K562 (cell line): ENCODE data around the gene HAL. TPM values are rescaled to one million over a fixed set of nuclear protein-coding genes. Genes with fewer than 3 reads are reported as not detected.

Experiments used
- BDP1 ChIP-seq: IDR thresholded peaks from 3 replicates; pipeline ENCODE4 v1.6.1; 2011; ENCODE audit not compliant: insufficient read length, insufficient read depth
- FOXA1 ChIP-seq: fragments of 450-650 bp; IDR thresholded peaks from 2 replicates; pipeline ENCODE4 v1.6.1; 2016; ENCODE audit warnings: mild to moderate bottlenecking, borderline replicate concordance
- FOXM1 ChIP-seq, 2 experiments: fragments of 450-650 bp in 1 of 2; sonication (generic) in 1 of 2; formaldehyde crosslinking in 1 of 2; IDR thresholded peaks; 2 replicates each; pipeline versions ENCODE4 v1.6.1 to v1.9.0; 2017 to 2022; ENCODE audit warnings: low read depth in 2 of 2, mild to moderate bottlenecking in 2 of 2, missing genetic modification reagents in 1 of 2, moderate library complexity in 1 of 2
- HIVEP1 ChIP-seq: fragments of 250-450 bp; sonication (Bioruptor Pico); IDR thresholded peaks from 2 replicates; pipeline ENCODE4 v1.4.0; 2020; ENCODE audit warnings: mild to moderate bottlenecking
- MAFG ChIP-seq: fragments of 450-650 bp; conservative IDR thresholded peaks from 2 replicates; pipeline ENCODE4 v1.6.1; 2016; ENCODE audit warnings: missing genetic modification characterization, missing compliant biosample characterization
- MYC ChIP-seq, 2 experiments: fragments of 250-450 bp in 1 of 2; sonication (Bioruptor Pico) in 1 of 2; IDR thresholded peaks; 2 replicates each; pipeline versions ENCODE4 v1.5.1 to v1.6.1; 2012 to 2021; ENCODE audit warnings: low read depth in 2 of 2, borderline replicate concordance in 1 of 2, improper control_type of control experiment in 1 of 2, low read length in 1 of 2, mild to moderate bottlenecking in 1 of 2, moderate library complexity in 1 of 2
- MYNN ChIP-seq, 2 experiments: sonication (generic); formaldehyde crosslinking in 1 of 2; IDR thresholded peaks; 2 replicates each; pipeline versions ENCODE4 v1.5.0 to v1.6.1; 2016 to 2020; ENCODE audit warnings: antibody characterized with exemption in 1 of 2, missing genetic modification reagents in 1 of 2
- NONO ChIP-seq, 2 experiments: fragments of 200-400 bp in 1 of 2; fragments of 450-650 bp in 1 of 2; formaldehyde crosslinking in 1 of 2; IDR thresholded peaks; 2 replicates each; pipeline ENCODE4 v1.6.1; 2017; ENCODE audit warnings: low read depth in 2 of 2, mild to moderate bottlenecking in 2 of 2, moderate library complexity in 2 of 2, low read length in 1 of 2
- PHB ChIP-seq: fragments of 250-450 bp; sonication (Bioruptor Pico); IDR thresholded peaks from 2 replicates; pipeline ENCODE4 v1.5.0; 2021
- PHF21A ChIP-seq: fragments of 450-650 bp; IDR thresholded peaks from 2 replicates; pipeline ENCODE4 v1.6.1; 2017; ENCODE audit warnings: low read depth, borderline replicate concordance
- POLR2AphosphoS2 ChIP-seq: IDR thresholded peaks from 2 replicates; pipeline ENCODE4 v1.6.1; 2012; ENCODE audit warnings: low read length, improper control_type of control experiment
- PPARD ChIP-seq: fragments of 250-450 bp; sonication (Bioruptor Pico); IDR thresholded peaks from 2 replicates; pipeline ENCODE4 v1.8.0; 2022; ENCODE audit warnings: inconsistent platforms, mild to moderate bottlenecking, moderate library complexity
- PTTG1 ChIP-seq: fragments of 450-650 bp; IDR thresholded peaks from 2 replicates; pipeline ENCODE4 v1.6.1; 2016; ENCODE audit warnings: low read depth, mild to moderate bottlenecking, missing genetic modification characterization, missing compliant biosample characterization
- RBM34 ChIP-seq: fragments of 200-400 bp; formaldehyde crosslinking; IDR thresholded peaks from 2 replicates; pipeline ENCODE4 v1.6.1; 2018; ENCODE audit warnings: low read length, borderline replicate concordance; ENCODE audit not compliant: insufficient read depth
- RBM39 ChIP-seq: fragments of 200-400 bp; formaldehyde crosslinking; optimal IDR thresholded peaks from 2 replicates; pipeline ENCODE3; 2018; ENCODE audit warnings: low read depth, low read length
- SIX5 ChIP-seq, 2 experiments: IDR thresholded peaks; 2 replicates each; pipeline ENCODE4 v1.6.1; 2011; ENCODE audit warnings: low read length in 2 of 2, borderline replicate concordance in 1 of 2, low read depth in 1 of 2, mild to moderate bottlenecking in 1 of 2, moderate library complexity in 1 of 2; ENCODE audit not compliant: insufficient read depth in 1 of 2
- SNIP1 ChIP-seq: fragments of 450-650 bp; IDR thresholded peaks from 2 replicates; pipeline ENCODE4 v1.7.1; 2017; ENCODE audit warnings: low read depth, mild to moderate bottlenecking
- STAG1 ChIP-seq: sonication (generic); formaldehyde crosslinking; IDR thresholded peaks from 2 replicates; pipeline ENCODE4 v1.5.0; 2020; ENCODE audit warnings: missing genetic modification reagents, borderline replicate concordance
- TAF7 ChIP-seq: fragments of 450-650 bp; IDR thresholded peaks from 2 replicates; pipeline ENCODE4 v1.6.1; 2016; ENCODE audit warnings: missing genetic modification characterization, missing compliant biosample characterization
- TRIM24 ChIP-seq, 2 experiments: fragments of 450-650 bp; IDR thresholded peaks; 2 replicates each; pipeline ENCODE4 v1.6.1; 2016
- ZNF212 ChIP-seq: fragments of 450-650 bp; formaldehyde crosslinking; IDR thresholded peaks from 2 replicates; pipeline ENCODE4 v1.4.0; 2020; ENCODE audit warnings: mild to moderate bottlenecking
- ZNF41 ChIP-seq: fragments of 250-450 bp; sonication (Bioruptor Pico); conservative IDR thresholded peaks from 2 replicates; pipeline ENCODE4 v1.4.0; 2020; ENCODE audit warnings: mild to moderate bottlenecking
- ZNF589 ChIP-seq: fragments of 200-800 bp; sonication (Bioruptor generic); IDR thresholded peaks from 2 replicates; pipeline ENCODE4 v1.6.1; 2016; ENCODE audit warnings: low read depth, missing genetic modification characterization, missing compliant biosample characterization
- polyA plus RNA-seq, 8 experiments: library from polyadenylated mRNA; depleted of rRNA in 4 of 8; stranded (reverse) in 5 of 8; unstranded in 3 of 8; fragments of >200 nt; fragmentation: Nextera tagmentation in 2 of 8; fragmentation: Illumina TruSeq in 1 of 8; extraction: Ambion mirVana in 2 of 8; extraction: Trizol in 1 of 8; gene quantifications; 2 replicates each; pipeline versions ENCODE4 v1.2.1 to v1.2.3, GENCODE V29; 2011 to 2014; ENCODE audit warnings: inconsistent platforms in 1 of 8, missing spikeins in 1 of 8
- total RNA-seq, 7 experiments: library from RNA; depleted of rRNA in 6 of 7; stranded (reverse); fragments of >200 nt in 6 of 7; fragmentation: Illumina TruSeq in 2 of 7; extraction: Trizol in 2 of 7; gene quantifications; 2 replicates each; pipeline versions ENCODE4 v1.2.1 to v1.2.3, GENCODE V29; 2011 to 2021; ENCODE audit warnings: low replicate concordance in 1 of 7
- TF ChIP-seq, protein P1 (sequence below): fragments of 200-400 bp; formaldehyde crosslinking; IDR thresholded peaks from 2 replicates; pipeline ENCODE4 v1.6.1; 2017; ENCODE audit warnings: mild to moderate bottlenecking, low read depth, low read length, moderate library complexity

HAL gene
- total and polyA plus RNA-seq, 9 of the 15 experiments (the other 6 are each of a cell fraction or from before 2014, with no cell fraction given): 0.03 to 0.36 (median 0.20) TPM; not detected in 4

DNA sequence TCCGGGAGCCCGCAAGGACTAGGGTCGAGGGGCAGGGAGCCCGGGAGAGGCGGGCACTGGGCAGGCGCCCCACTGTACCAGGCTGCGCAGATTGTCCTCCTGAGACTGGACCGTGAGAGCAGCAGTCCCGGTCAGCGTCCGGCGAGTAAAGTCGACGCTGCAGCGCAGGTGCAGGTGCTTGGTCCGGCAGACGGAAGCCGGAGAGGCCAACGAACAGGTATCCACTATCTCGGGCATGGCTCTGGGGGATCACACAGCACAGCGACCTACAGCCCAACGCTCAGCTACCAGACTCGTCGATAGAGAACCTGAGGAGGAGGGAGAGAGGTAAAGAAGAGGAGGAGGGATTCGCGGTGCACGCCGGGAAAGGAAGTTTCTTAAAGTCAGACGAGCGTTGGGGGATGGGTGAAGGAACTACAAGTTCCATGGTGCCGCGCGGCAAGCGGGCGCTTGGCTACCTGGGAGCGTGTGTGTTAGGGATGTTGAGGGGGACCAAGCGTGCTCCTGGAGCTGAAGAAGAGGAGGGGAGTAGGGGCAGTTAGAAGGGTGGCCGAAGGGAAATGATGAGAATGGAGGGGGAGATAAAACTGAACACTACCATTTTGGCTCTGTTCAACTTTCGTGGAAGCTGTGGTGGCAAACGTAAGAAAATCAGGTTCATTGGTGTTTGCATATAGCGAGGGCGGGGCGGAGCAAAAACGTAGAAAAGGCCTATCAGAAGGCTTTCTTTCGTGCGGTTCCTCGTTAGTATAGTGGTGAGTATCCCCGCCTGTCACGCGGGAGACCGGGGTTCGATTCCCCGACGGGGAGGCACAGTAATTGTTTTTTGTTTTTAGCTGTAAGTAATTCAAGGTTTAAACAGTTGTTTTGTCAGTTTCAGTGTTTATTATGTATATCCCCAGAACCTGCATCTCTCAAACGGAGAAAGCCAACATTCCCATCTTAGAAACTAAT lies 39.4 kb upstream of the HAL start, which contains the start of gene LTA4H (continued):
- TF ChIP-seq NONO (IDR thresholded peaks at IDR 0.05; ENCODE audit: low read depth in 2 of 2, low read length in 1 of 2): no peak
- TF ChIP-seq TAF7 (tag): no peak
- no peak for TF ChIP-seq PHF21A
- TF ChIP-seq POLR2AphosphoS2: no peak
- TF ChIP-seq SNIP1: no peak
- no peak for TF ChIP-seq RBM34
- no peak for TF ChIP-seq PTTG1 (tag)
- no peak for TF ChIP-seq ZNF41 (CRISPR knock-in tag)
- TF ChIP-seq STAG1 (CRISPR knock-in tag): no peak
- TF ChIP-seq HIVEP1: no peak
- no peak for TF ChIP-seq ZNF212
- TF ChIP-seq MYC (IDR thresholded peaks at IDR 0.05; ENCODE audit: low read depth, low read length): no peak; the same call in 1 of the 2 replicates
- no peak for TF ChIP-seq MYC (CRISPR knock-in tag; IDR thresholded peaks at IDR 0.05; ENCODE audit: borderline replicate concordance, low read depth)
- no peak for TF ChIP-seq FOXA1
- TF ChIP-seq MYNN (IDR thresholded peaks at IDR 0.05): no peak
- TF ChIP-seq MYNN (CRISPR knock-in tag; IDR thresholded peaks at IDR 0.05): no peak
- TF ChIP-seq BDP1: peak; percentile 99
- no peak for TF ChIP-seq PHB (CRISPR knock-in tag)
- TF ChIP-seq MAFG (tag): no peak
- TF ChIP-seq RBM39: no peak
- TF ChIP-seq SIX5 (IDR thresholded peaks at IDR 0.05; ENCODE audit: borderline replicate concordance in 1 of 2, insufficient read depth in 1 of 2, low read depth in 1 of 2, low read length in 2 of 2): peak; percentile 82 to 90
- no peak for TF ChIP-seq PPARD
- peak in 1 of 2 experiments; percentile 28; a peak in 1 of 4 replicates for TF ChIP-seq TRIM24 (IDR thresholded peaks at IDR 0.05)
- TF ChIP-seq ZNF589 (CRISPR knock-in tag): 0 out of 2 replicates have a peak, but pooled peaks have one; percentile 48
- 0 out of 2 replicates have a peak, but pooled peaks have one; percentile 15 for TF ChIP-seq FOXM1 (IDR thresholded peaks at IDR 0.05; ENCODE audit: low read depth)
- no peak for TF ChIP-seq FOXM1 (CRISPR knock-in tag; IDR thresholded peaks at IDR 0.05; ENCODE audit: low read depth)
- TF ChIP-seq, protein P1, sequence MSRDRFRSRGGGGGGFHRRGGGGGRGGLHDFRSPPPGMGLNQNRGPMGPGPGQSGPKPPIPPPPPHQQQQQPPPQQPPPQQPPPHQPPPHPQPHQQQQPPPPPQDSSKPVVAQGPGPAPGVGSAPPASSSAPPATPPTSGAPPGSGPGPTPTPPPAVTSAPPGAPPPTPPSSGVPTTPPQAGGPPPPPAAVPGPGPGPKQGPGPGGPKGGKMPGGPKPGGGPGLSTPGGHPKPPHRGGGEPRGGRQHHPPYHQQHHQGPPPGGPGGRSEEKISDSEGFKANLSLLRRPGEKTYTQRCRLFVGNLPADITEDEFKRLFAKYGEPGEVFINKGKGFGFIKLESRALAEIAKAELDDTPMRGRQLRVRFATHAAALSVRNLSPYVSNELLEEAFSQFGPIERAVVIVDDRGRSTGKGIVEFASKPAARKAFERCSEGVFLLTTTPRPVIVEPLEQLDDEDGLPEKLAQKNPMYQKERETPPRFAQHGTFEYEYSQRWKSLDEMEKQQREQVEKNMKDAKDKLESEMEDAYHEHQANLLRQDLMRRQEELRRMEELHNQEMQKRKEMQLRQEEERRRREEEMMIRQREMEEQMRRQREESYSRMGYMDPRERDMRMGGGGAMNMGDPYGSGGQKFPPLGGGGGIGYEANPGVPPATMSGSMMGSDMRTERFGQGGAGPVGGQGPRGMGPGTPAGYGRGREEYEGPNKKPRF: no peak
